ENCODE measurements around the gene EEF2KMT.
"Not testable (repeated sequence)": the region's sequence is repeated elsewhere in the genome, so short reads cannot be mapped to it uniquely, and the experiment has no call there.

DNA sequence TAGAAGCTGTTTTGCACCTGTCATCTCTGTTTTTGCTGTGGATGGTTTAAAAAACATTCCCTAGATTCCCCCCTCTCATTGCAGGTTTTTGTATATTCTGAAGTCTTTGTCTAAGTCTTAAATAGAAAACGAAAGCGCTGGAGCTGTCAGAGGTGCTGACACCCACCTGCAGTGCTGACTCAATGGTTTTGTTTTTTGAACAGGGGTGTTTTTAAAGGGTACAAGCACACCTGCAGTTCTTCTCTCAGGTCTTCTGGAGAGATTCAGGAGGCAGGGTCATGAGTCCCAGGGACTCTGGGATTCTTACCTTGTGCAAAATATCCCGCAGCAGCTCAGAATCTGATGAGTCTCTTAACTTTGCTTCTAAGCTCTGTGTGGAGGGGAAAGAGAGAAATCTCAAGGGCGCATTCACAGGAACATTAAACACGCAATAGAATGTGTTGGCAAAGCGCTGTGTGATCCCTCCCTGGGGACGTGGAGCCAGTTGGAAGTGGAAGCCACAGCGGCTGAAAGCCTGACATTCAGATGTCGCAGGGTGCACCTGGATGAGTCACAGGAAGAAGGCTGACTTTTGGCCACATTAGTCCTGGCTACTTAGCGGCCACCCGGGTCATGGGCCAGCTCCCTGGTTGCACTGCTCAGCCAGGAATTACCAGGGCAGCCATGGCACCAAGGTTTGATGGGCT, 2.3 kb downstream of the EEF2KMT start:
- not testable (repeated sequence) for TF ChIP-seq CTCF (conservative IDR thresholded peaks at IDR 0.05; ENCODE audit: low read length); EZH2phosphoT487 (IDR thresholded peaks at IDR 0.05; ENCODE audit: borderline replicate concordance, low read depth, low read length)
